Stimulated activated memory B cell treated with anti-CD40 and anti-IgM and Interleukin-4, amounts not matched to agents 10 μg/mL and 1 μg/mL and 100 μg/mL, for 72 hours (primary cell): ENCODE measurements around the gene FAAP100.
"Not testable (repeated sequence)": the region's sequence is repeated elsewhere in the genome, so short reads cannot be mapped to it uniquely, and the experiment has no call there.

ENCODE experiments used
- ATAC-seq: fragments of 150-1000 bp; cut with Tn5 transposase; 2 replicates; pipeline ENCODE4 v1.10.0; 2021
- H3K27ac Mint-ChIP-seq: one replicate; pipeline ENCODE4 v1.8.0; 2022; ENCODE audit warnings: mild to moderate bottlenecking, mixed read lengths
- H3K27me3 Mint-ChIP-seq: one replicate; pipeline ENCODE4 v1.8.0; 2022; ENCODE audit warnings: mixed read lengths
- H3K36me3 Mint-ChIP-seq: one replicate; pipeline ENCODE4 v1.8.0; 2022; ENCODE audit warnings: mixed read lengths
- H3K4me1 Mint-ChIP-seq: one replicate; pipeline ENCODE4 v1.8.0; 2022; ENCODE audit warnings: mixed read lengths
- H3K4me3 Mint-ChIP-seq: one replicate; pipeline ENCODE4 v1.8.0; 2022; ENCODE audit warnings: mild to moderate bottlenecking, moderate library complexity, mixed read lengths
- H3K9me3 Mint-ChIP-seq: one replicate; pipeline ENCODE4 v1.8.0; 2022; ENCODE audit warnings: mixed read lengths

Gene FAAP100

DNA sequence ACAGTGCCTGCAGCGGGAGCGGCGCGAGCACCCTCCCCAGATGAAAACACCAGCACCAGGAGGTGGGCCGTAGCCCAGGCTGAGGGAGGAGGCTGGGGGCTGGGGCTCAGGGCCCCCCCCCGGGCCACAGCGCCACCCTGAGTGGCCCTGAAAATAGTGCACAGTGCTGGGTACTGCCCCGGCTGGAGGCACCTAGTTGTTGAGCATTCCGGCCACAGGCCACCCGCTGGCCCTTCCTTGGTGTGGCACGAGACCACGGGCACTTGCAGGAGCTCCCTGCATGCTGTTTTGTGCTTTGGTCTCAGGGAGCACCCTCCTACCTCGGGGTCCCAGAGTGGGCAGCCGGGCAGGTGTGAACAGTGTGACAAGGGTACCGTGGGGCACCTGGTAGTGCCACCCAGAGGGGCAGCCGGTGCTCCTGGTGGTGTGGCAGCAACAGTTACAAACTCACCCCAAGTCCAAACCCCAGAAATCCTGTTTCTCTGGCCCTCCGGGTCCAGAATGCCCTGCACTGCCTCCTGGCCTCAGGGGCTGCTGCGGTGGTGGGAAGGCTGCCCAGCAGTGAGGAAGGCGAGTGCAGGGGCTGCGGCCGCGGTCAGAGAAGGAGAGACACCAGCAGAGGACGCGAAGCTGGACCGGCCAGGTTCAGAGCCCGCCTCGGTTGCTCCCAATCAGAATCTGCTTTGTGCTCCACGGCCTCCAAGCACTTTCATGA, 12.0 kb downstream of the FAAP100 start:
- Mint-ChIP-seq H3K27me3 (no peaks in the 10 kb centered on the region), H3K36me3 (peaks cover 66% of the 10 kb centered on the region), H3K9me3 (peaks cover 3% of the 10 kb centered on the region), H3K4me3 (no peak overlapping the region), H3K4me1 (peaks cover 11% of the 10 kb centered on the region), H3K27ac (no peak overlapping the region)
- no peak for ATAC-seq

DNA sequence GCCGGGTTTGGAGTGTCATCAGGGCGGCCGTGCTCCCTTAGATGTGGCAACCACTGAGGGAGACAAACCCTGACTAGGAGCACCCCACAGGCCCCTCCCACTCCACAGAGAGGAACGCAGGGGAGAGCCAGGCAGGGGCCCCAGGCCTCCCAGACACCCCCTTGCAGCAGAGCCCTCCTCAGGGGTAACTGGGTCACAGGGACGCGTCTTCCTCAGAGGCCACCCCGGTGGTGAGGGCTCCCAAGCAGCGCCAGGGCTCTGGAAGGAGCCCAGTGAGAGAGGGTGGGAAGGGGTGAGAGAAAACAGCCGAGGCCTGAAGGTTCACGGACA, 12.6 kb downstream of the FAAP100 start:
- Mint-ChIP-seq H3K27ac (no peak overlapping the region), H3K27me3 (no peaks in the 10 kb centered on the region), H3K9me3 (peaks cover 3% of the 10 kb centered on the region), H3K4me3 (no peak overlapping the region), H3K4me1 (peaks cover 11% of the 10 kb centered on the region), H3K36me3 (peaks cover 62% of the 10 kb centered on the region)
- ATAC-seq: no peak

DNA sequence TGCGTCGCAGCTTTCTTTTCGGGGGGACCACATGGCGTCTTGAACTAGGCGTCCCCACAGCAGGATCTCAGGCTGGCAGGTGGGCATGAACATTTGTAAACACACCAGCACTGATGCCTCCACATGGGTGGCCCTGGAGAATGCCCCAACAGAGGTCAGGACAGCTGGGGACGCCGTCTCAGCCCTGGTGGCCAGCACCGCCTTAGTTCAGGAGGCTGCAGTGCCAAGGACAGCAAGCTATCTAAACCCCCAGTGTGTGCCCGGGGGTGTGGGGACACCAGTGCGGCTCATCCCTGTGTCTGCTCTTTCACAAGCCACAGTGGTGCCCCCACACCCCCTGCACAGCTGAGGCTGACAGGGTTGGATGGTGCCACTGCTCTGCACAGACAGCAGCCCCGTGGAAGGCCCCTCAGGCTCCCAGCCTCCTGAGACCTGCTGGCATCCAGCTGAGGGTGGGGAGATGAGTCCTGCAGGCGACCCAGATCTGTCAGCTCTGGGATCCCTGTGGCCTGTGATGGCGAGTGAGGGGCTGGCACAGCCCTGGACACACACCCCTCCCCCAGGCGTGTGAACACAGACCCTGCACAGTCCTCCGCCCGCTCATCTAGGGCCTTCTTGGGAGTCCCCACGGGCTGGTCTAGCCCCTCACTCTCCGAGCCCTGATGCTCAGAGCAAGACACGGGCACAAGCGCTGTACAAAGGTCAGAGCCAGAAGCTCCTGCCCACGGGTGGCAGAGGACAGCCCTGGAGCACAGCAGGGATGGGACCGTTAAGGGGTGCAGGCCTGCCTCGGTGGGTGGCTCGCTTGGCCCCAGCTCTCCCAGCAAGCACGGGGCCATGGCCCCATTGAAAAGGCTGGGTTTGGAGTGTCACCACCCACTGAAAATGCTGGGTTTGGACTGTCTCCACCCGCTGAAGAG, 13.2 kb downstream of the FAAP100 start:
- no peak overlapping the region for H3K4me3 Mint-ChIP-seq
- no peaks in the 10 kb centered on the region for H3K27me3 Mint-ChIP-seq
- ATAC-seq: no peak
- peaks cover 56% of the 10 kb centered on the region for H3K36me3 Mint-ChIP-seq
- no peak overlapping the region for H3K27ac Mint-ChIP-seq
- peaks cover 13% of the 10 kb centered on the region for H3K4me1 Mint-ChIP-seq
- H3K9me3 Mint-ChIP-seq: peaks cover 3% of the 10 kb centered on the region

DNA sequence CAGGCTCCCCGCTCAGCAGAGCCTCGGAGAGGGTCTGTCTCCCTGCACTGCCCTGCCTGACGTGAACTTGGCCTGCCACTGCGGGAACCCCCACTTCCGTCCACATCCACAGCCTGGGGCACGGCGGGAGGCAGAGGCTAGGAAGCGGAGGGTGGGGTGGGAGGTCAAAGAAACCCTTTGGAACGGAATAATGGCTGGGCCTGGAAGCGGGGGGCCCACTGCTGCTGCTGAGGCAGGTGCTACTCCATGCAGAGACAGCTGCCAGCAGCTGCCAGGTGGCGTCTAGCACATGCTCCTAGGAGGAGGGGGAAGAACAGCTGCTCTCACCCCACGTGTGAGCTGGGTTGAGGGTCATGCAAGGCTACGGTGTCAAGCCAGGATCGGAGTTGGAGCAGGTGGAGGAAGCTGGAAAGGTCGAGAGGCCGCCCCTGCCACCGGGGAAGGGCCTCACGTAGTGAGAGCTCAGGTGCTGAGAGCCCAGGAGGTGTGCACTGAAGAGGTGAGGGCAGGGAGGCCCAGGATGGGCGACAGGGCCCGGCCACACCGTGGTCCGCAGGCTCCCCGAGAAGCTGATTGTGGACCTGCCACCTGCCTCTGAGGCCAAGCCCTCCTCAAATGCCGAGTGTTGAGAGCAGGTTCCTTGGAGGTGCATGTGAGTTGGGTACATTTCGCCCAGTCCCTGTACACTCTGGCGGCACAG, 14.1 kb downstream of the FAAP100 start:
- Mint-ChIP-seq H3K36me3 (peaks cover 53% of the 10 kb centered on the region), H3K4me3 (no peak overlapping the region), H3K4me1 (peaks cover 22% of the 10 kb centered on the region), H3K27ac (no peak overlapping the region), H3K9me3 (peaks cover 3% of the 10 kb centered on the region), H3K27me3 (no peaks in the 10 kb centered on the region)
- no peak for ATAC-seq

DNA sequence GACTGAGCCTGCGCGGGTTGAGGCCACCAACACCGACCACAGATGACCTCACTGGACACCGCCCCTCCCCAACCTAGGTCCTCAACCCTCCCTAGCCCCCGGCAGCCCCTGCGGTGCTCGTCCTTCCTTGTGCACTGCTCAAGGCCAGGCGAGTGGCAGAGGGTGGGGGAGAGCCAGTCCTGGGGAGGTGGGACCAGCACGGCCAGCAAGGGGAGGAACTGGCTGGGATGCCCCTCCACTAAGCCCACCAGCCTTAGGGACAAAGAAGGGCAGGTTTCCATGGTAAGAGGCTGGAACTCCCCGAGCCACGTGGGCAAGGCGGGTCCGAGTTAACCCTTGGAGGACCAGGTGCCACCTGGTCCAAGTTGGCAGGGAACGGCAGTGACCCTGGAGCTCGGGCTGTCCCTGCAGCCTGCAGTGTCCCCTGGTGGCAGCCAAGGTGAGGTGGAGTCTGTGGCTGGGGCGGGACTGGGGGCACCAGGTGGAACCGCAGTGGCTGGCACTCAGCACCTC, 14.8 kb downstream of the FAAP100 start:
- ATAC-seq: peak; percentile 62
- Mint-ChIP-seq H3K4me1 (peaks cover 22% of the 10 kb centered on the region), H3K36me3 (peaks cover 53% of the 10 kb centered on the region), H3K4me3 (no peak overlapping the region), H3K27me3 (no peaks in the 10 kb centered on the region), H3K9me3 (peaks cover 3% of the 10 kb centered on the region), H3K27ac (no peak overlapping the region)

DNA sequence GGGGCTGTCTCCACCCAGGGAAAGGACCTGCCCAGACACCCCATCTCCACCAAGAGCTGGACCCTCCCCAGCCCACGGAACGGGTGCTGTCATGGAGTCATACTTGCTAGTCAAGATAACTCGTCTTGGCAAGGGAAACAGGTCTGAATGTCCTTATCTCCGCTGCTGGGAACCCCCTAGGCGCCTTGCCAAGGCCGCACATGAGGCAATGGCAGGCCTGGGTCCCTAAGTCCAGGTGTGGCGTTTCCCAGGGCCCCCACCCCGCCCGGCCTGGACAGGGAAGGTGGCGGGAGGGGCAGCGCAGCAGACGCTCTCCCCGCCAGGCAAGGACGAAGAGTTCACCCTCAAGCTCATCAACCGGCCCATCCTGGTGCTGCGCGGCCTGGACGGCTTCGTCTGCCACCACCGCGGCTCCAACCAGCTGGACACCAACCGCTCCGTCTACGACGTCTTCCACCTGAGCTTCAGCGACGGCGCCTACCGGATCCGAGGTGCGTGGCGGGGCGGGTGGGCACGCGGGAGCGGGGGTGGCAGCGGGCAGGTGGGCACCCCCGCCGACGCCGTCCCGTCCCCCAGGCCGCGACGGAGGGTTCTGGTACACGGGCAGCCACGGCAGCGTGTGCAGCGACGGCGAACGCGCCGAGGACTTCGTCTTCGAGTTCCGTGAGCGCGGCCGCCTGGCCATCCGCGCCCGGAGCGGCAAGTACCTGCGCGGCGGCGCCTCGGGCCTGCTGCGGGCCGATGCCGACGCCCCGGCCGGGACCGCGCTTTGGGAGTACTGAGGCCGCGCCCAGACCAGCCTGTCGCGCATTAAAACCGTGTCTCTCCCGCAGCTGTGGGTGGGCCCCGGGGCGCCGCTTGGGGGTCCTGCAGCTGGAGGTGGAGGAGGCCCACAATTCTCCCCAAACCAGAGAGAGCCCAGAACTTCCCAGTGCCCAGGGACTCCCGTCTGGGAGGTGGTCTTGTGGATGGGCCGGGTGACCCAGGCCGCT, 15.6 kb downstream of the FAAP100 start:
- no peak for ATAC-seq
- H3K4me1 Mint-ChIP-seq: peaks cover 22% of the 10 kb centered on the region
- H3K36me3 Mint-ChIP-seq: peaks cover 47% of the 10 kb centered on the region
- peaks cover 3% of the 10 kb centered on the region for H3K9me3 Mint-ChIP-seq
- no peak overlapping the region for H3K27ac Mint-ChIP-seq
- no peak overlapping the region for H3K4me3 Mint-ChIP-seq
- no peaks in the 10 kb centered on the region for H3K27me3 Mint-ChIP-seq

DNA sequence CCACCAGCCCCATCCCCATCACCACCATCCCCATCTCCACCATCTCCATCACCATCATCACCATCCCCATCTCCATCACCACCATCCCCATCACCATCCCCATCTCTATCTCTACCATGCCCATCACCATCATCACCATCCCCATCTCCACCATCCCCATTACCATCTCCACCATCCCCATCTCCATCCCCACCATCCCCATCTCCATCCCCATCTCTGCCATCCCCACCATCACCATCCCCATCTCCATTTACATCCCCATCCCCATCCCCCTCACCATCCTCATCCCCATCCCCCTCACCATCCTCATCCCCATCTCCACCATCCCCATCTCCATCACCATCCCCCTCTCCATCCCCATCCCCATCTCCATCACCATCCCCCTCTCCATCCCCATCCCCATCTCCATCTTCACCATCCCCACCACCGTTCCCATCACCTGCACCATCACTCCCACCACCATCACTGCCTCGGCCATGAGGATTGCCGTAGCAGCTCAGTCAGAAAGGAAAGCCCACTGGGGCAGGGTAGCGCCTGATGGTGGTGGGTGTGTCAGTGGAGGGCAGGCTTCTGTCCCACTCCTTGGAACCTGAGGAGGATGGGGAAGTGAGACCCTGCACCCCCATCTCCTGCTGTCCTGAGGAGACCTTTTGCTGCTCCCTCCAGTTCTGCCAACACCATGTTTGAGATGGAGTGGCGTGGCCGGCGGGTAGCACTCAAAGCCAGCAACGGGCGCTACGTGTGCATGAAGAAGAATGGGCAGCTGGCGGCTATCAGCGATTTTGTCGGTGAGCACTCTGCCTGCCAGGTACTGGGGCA, 16.5 kb downstream of the FAAP100 start:
- peaks cover 38% of the 10 kb centered on the region for H3K36me3 Mint-ChIP-seq
- no peak for ATAC-seq
- peaks cover 22% of the 10 kb centered on the region for H3K4me1 Mint-ChIP-seq
- H3K27me3 Mint-ChIP-seq: no peaks in the 10 kb centered on the region
- H3K4me3 Mint-ChIP-seq: no peak overlapping the region
- H3K9me3 Mint-ChIP-seq: peaks cover 3% of the 10 kb centered on the region
- no peak overlapping the region for H3K27ac Mint-ChIP-seq

DNA sequence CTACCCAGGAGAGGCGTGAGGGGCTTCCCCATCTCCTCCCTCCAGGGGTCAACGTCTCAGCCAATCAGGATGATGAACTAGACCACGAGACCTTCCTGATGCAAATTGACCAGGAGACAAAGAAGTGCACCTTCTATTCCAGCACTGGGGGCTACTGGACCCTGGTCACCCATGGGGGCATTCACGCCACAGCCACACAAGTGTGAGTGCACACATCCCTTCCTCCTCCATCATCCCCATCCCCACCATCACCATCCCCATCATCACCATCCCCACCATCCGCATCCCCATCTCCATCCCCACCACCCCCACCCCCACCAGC, 17.2 kb downstream of the FAAP100 start:
- Mint-ChIP-seq H3K4me3 (no peak overlapping the region), H3K27ac (no peak overlapping the region), H3K27me3 (no peaks in the 10 kb centered on the region), H3K4me1 (peaks cover 22% of the 10 kb centered on the region), H3K9me3 (peaks cover 3% of the 10 kb centered on the region), H3K36me3 (peaks cover 31% of the 10 kb centered on the region)
- ATAC-seq: no peak

DNA sequence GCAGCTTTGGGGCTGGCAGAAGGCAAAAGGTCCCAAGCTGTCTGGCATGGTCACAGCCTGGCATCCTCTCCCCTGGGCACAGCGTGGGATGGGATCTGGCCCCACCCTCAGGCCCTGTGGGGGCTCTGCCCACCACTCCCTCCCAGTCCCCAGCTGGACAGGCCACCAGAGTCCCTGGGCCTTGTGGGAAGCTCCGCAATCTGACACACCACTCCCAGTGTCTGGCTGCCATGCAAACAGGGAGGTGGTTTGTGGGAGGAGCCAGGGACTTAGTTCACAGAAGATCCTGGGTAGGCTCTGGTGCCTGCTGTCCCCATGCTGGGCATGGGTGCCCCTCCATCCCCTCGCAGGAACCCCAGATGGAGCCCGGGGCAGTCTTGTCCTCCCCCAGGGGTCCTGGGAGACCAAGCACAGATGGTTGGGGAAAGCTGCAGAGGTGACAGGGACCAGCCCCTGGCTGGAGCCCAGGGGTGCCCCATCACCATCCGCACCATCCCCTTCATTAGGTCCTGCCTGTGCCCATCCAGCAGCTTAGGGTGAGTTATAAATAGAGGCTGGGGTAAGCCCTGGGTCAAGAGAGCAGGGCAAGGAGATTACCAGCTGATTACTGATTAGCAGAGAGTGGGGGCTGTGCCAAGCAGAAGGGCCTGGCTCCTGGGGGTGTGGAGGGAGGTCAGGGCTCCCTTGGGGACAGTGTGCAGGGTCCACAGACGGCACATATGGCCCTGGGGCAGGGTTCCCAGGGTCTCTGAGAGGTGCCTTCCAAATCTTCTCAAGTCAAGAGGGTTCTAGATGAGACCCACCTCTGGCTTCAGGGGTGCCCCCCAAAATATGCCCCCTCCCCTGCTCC, 17.8 kb downstream of the FAAP100 start:
- Mint-ChIP-seq H3K4me1 (peaks cover 22% of the 10 kb centered on the region), H3K4me3 (no peak overlapping the region), H3K9me3 (peaks cover 3% of the 10 kb centered on the region), H3K27me3 (no peaks in the 10 kb centered on the region), H3K27ac (no peak overlapping the region), H3K36me3 (peaks cover 26% of the 10 kb centered on the region)
- no peak for ATAC-seq

DNA sequence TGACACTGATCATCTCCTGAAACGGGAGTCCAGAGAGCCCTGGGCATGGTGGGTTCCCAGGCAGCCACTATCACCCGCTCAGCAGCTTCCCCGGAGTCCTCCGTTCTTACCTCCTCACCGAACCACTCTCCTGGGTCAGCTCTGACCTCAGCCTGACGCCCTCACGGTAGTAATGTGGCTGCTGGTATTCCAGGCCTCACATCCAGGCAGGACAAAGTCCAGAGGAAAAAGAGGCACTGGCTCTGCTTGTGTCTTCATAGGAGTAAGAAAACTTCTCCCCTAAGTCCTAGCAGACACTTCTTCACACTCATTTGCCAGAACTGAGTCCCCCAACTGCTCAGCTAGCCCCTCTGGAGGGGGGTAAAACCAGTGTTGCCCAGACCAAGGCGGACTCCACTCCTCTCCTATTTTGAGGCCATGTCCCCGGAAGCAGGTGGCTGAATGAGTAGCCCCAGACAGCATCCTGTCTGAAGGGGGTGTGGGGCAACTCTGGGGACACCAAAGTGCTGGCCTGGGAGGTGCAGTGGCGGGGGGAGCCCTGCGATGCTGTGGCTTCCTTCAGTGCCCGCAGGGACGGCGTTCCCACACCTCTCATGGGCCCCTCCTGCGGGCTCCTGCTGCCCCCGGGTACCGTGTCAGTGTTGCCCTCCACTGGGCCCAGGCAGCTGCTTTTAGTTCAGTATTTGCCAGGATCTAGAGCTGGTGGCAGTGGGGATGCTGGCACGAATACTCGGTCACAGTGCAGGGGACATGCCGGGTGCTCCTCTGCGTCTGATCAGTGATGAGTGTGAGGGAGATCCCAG, 18.6 kb downstream of the FAAP100 start:
- no peak overlapping the region for H3K4me3 Mint-ChIP-seq
- H3K27me3 Mint-ChIP-seq: no peaks in the 10 kb centered on the region
- peaks cover 22% of the 10 kb centered on the region for H3K36me3 Mint-ChIP-seq
- ATAC-seq: no peak
- no peak overlapping the region for H3K27ac Mint-ChIP-seq
- peaks cover 22% of the 10 kb centered on the region for H3K4me1 Mint-ChIP-seq
- peaks cover 3% of the 10 kb centered on the region for H3K9me3 Mint-ChIP-seq

DNA sequence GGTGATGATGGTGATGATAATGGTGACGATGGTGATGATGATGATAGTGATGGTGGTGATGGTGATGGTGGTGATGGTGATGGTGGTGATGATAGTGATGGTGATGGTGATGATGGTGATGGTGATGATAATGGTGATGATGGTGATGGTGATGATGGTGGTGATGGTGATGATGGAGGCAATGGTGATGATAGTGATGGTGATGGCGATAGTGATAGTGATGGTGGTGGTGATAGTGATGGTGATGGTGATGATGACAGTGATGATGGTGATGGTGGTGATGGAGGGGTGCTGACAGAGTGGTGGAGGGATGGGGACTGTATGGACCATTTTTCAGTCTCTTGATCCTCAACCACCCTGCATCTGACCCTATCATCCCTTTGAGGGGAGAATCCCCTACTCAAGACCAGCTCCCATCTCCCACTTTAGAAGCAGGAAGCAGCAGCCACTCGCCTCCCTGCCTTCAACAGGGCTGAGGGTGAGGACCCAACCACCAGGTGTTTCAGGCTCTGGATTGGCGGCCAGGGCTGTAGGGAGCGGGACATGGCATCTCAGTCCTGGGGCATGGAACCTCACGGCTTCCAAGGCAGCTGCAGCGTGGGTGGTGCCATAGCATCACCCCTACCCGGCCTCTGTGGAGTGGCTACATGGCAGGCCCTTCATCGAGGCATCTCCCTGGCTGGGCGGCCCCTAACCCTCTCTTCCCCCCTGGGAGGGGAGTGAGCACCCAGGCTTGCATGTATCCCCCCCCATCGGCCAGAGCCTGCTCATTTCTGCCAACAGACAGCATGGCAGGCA, 19.5 kb downstream of the FAAP100 start:
- Mint-ChIP-seq H3K27ac (no peak overlapping the region), H3K4me1 (peaks cover 15% of the 10 kb centered on the region), H3K9me3 (peaks cover 3% of the 10 kb centered on the region), H3K36me3 (peaks cover 14% of the 10 kb centered on the region), H3K27me3 (peaks cover under 1% of the 10 kb centered on the region), H3K4me3 (no peak overlapping the region)
- no peak for ATAC-seq

DNA sequence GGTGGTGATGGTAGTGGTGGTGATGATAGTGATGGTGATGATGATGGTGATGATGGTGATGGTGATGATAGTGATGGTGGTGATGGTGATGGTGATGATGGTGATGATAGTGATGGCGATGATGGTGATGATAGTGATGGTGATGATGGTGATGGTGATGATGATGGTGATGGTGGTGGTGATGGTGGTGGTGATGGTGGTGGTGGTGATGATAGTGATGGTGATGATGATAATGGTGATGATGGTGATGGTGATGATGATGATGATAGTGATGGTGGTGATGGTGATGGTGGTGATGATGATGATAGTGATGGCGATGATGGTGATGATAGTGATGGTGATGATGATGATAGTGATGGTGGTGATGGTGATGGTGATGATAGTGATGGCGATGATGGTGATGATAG, 20.2 kb downstream of the FAAP100 start:
- H3K27me3 Mint-ChIP-seq, H3K4me3 Mint-ChIP-seq, ATAC-seq: not testable (repeated sequence)

More for the DNA sequence above, 20.2 kb downstream of the FAAP100 start:
- H3K27ac Mint-ChIP-seq, H3K9me3 Mint-ChIP-seq, H3K36me3 Mint-ChIP-seq: not testable (repeated sequence)
- peaks cover 10% of the 10 kb centered on the region for H3K4me1 Mint-ChIP-seq
